ENCODE measurements around the gene IGSF21.

GRCh38 chr1:18188820-18189517 is 81.4 kb downstream of the IGSF21 start:
- no peak for TF ChIP-seq CTCF (IDR thresholded peaks at IDR 0.05; ENCODE audit: extremely low read depth in 1 of 2, insufficient read depth in 1 of 2, low read depth in 1 of 2, low read length in 2 of 2)
- no peak for TF ChIP-seq POLR2A (IDR thresholded peaks at IDR 0.05; ENCODE audit: low read depth, low read length)
